Measurements from ENCODE around the gene SLC29A3. TPM values are rescaled to one million over a fixed set of nuclear protein-coding genes. Genes with fewer than 3 reads are reported as not detected.

SLC29A3 gene
- total and polyA plus RNA-seq, 10 of the 15 experiments (the other 5 are each of a cell fraction or from before 2014, with no cell fraction given), result 1.5 to 4.0 (median 2.7) TPM

DNA sequence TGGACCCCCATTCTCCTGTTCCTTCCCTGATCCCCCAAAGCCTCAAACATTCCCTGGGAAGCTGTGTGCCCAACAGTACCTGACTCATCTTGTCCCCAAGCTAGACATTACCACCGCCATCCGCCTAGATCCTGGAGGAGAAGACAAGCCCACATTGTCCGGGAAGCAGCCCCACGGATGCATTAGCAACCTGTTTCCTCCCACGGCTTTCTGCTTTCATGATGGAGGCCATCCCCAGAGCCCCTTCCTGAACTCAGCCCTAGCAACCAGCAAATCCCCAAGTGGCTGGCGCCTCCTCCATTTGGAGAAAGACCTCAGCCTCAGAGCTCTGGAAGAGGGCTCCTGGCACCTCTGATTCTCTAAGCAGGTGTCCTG lies 2.3 kb upstream of the SLC29A3 start:
- no peak overlapping the region for H3K9ac ChIP-seq (ENCODE audit: control insufficient read depth, insufficient read depth, low read length)
- ChIA-PET CTCF (interaction anchor here (0.6 to 11.1 kb wide), 12 partner anchors 27 to 912 kb away, joined by 3 to 359 read pairs (median 6); no protein-coding TSS in a partner anchor), RAD21 (ENCODE audit: unreplicated experiment) (interaction anchor here (0.5 to 5.1 kb wide), 10 partner anchors 56 to 391 kb away, joined by 3 to 28 read pairs (median 8); no protein-coding TSS in a partner anchor), SMC1A (ENCODE audit: uncharacterized antibody, unreplicated experiment) (interaction anchor here (0.9 to 14.0 kb wide), 4 partner anchors 60 to 578 kb away, joined by 3 to 249 read pairs (median 8); no protein-coding TSS in a partner anchor), POLR2A (interaction anchor here (3.5 kb wide), 1 partner anchor 61 kb away, joined by 26 read pairs; no protein-coding TSS in a partner anchor)
- no peaks in the 10 kb centered on the region for H4K20me1 ChIP-seq (ENCODE audit: control insufficient read depth, insufficient read depth)
- peaks cover 8% of the 10 kb centered on the region for H3K4me1 ChIP-seq (ENCODE audit: control insufficient read depth, insufficient read depth, low read length)
- H3K4me3 ChIP-seq, result no peak overlapping the region
- intact Hi-C loops (cut with micrococcal nuclease; ENCODE audit: unreplicated experiment) (loop anchor here (5.0 to 10.0 kb wide), 2 partner anchors 168 to 581 kb away; no protein-coding TSS in a partner anchor), in situ Hi-C loops (cut with MboI) (loop anchor here (10.0 kb wide), 1 partner anchor 578 kb away; no protein-coding TSS in a partner anchor)
- H3K36me3 ChIP-seq (ENCODE audit: control insufficient read depth in 2 of 2, insufficient read depth in 2 of 2, low read length in 1 of 2), result no peaks in the 10 kb centered on the region
- H2AFZ ChIP-seq (ENCODE audit: control insufficient read depth, low read depth, low read length), result no peak overlapping the region
- no peak overlapping the region for H3K4me2 ChIP-seq (ENCODE audit: control insufficient read depth, insufficient read depth)
- no peak overlapping the region for H3K27ac ChIP-seq (ENCODE audit: control insufficient read depth, insufficient read depth)
- WGBS (ENCODE audit: insufficient coverage, insufficient replicate concordance, low lambda C conversion rate, missing lambda C conversion rate), result 76% methylated on average over 6 of the region's 6 CpGs
- ATAC-seq, result no peak
- TF ChIP-seq, protein P1, sequence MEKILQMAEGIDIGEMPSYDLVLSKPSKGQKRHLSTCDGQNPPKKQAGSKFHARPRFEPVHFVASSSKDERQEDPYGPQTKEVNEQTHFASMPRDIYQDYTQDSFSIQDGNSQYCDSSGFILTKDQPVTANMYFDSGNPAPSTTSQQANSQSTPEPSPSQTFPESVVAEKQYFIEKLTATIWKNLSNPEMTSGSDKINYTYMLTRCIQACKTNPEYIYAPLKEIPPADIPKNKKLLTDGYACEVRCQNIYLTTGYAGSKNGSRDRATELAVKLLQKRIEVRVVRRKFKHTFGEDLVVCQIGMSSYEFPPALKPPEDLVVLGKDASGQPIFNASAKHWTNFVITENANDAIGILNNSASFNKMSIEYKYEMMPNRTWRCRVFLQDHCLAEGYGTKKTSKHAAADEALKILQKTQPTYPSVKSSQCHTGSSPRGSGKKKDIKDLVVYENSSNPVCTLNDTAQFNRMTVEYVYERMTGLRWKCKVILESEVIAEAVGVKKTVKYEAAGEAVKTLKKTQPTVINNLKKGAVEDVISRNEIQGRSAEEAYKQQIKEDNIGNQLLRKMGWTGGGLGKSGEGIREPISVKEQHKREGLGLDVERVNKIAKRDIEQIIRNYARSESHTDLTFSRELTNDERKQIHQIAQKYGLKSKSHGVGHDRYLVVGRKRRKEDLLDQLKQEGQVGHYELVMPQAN (conservative IDR thresholded peaks at IDR 0.05), result no peak
- TF ChIP-seq, protein P2, sequence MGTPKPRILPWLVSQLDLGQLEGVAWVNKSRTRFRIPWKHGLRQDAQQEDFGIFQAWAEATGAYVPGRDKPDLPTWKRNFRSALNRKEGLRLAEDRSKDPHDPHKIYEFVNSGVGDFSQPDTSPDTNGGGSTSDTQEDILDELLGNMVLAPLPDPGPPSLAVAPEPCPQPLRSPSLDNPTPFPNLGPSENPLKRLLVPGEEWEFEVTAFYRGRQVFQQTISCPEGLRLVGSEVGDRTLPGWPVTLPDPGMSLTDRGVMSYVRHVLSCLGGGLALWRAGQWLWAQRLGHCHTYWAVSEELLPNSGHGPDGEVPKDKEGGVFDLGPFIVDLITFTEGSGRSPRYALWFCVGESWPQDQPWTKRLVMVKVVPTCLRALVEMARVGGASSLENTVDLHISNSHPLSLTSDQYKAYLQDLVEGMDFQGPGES (IDR thresholded peaks at IDR 0.05), result no peak
- TF ChIP-seq IKZF1 (conservative IDR thresholded peaks at IDR 0.05) (no peak), GABPA (IDR thresholded peaks at IDR 0.05; ENCODE audit: low read depth) (no peak), BMI1 (IDR thresholded peaks at IDR 0.05; ENCODE audit: borderline replicate concordance) (no peak), DPF2 (IDR thresholded peaks at IDR 0.05) (no peak), ZNF622 (IDR thresholded peaks at IDR 0.05) (no peak), TARDBP (IDR thresholded peaks at IDR 0.05; ENCODE audit: borderline replicate concordance) (no peak), YBX1 (IDR thresholded peaks at IDR 0.05) (no peak), WRNIP1 (IDR thresholded peaks at IDR 0.05; ENCODE audit: borderline replicate concordance, low read depth, low read length) (no peak)
- TF ChIP-seq, protein P3, sequence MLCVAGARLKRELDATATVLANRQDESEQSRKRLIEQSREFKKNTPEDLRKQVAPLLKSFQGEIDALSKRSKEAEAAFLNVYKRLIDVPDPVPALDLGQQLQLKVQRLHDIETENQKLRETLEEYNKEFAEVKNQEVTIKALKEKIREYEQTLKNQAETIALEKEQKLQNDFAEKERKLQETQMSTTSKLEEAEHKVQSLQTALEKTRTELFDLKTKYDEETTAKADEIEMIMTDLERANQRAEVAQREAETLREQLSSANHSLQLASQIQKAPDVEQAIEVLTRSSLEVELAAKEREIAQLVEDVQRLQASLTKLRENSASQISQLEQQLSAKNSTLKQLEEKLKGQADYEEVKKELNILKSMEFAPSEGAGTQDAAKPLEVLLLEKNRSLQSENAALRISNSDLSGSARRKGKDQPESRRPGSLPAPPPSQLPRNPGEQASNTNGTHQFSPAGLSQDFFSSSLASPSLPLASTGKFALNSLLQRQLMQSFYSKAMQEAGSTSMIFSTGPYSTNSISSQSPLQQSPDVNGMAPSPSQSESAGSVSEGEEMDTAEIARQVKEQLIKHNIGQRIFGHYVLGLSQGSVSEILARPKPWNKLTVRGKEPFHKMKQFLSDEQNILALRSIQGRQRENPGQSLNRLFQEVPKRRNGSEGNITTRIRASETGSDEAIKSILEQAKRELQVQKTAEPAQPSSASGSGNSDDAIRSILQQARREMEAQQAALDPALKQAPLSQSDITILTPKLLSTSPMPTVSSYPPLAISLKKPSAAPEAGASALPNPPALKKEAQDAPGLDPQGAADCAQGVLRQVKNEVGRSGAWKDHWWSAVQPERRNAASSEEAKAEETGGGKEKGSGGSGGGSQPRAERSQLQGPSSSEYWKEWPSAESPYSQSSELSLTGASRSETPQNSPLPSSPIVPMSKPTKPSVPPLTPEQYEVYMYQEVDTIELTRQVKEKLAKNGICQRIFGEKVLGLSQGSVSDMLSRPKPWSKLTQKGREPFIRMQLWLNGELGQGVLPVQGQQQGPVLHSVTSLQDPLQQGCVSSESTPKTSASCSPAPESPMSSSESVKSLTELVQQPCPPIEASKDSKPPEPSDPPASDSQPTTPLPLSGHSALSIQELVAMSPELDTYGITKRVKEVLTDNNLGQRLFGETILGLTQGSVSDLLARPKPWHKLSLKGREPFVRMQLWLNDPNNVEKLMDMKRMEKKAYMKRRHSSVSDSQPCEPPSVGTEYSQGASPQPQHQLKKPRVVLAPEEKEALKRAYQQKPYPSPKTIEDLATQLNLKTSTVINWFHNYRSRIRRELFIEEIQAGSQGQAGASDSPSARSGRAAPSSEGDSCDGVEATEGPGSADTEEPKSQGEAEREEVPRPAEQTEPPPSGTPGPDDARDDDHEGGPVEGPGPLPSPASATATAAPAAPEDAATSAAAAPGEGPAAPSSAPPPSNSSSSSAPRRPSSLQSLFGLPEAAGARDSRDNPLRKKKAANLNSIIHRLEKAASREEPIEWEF (IDR thresholded peaks at IDR 0.05; ENCODE audit: insufficient replicate concordance, low read depth, low read length), result no peak
- BruUV-seq (replicated peaks), result no TSS peak
- H3K9me3 ChIP-seq (replicated peaks; ENCODE audit: control insufficient read depth, insufficient read depth, low read length), result no peaks in the 10 kb centered on the region
- H3K27me3 ChIP-seq (replicated peaks in 1 of 2; ENCODE audit: control insufficient read depth in 2 of 2, insufficient read depth in 2 of 2, low read length in 1 of 2), result no peaks in the 10 kb centered on the region
- FAIRE-seq, result no peak
- no peaks in the 10 kb centered on the region for H3K79me2 ChIP-seq (ENCODE audit: control insufficient read depth, insufficient read depth, low read length)
- no peak for DNase-seq (ENCODE audit: low read depth, low spot score)

Data from GM12878 (cell line).